K562 (cell line): ENCODE results near the gene FXYD4. TPM values are rescaled to one million over a fixed set of nuclear protein-coding genes. Genes with fewer than 3 reads are reported as not detected.
A peak's percentile ranks its signal among the peaks of the same experiment; 100 is the strongest.

Experiments
- C11orf30 ChIP-seq: fragments of 450-650 bp; IDR thresholded peaks from 2 replicates; pipeline ENCODE4 v1.6.1; 2016; ENCODE audit warnings: low read depth, mild to moderate bottlenecking
- CXXC5 ChIP-seq: fragments of 250-450 bp; sonication (Bioruptor Pico); IDR thresholded peaks from 2 replicates; pipeline ENCODE4 v1.8.0; 2022; ENCODE audit warnings: inconsistent platforms, mild to moderate bottlenecking, moderate library complexity
- FOSL1 ChIP-seq: fragments of 200-800 bp; sonication (Bioruptor generic); conservative IDR thresholded peaks from 2 replicates; pipeline ENCODE4 v1.6.1; 2016; ENCODE audit warnings: missing genetic modification characterization, missing compliant biosample characterization
- POLR2G ChIP-seq: fragments of 200-400 bp; formaldehyde crosslinking; IDR thresholded peaks from 2 replicates; pipeline ENCODE4 v1.6.1; 2017; ENCODE audit warnings: low read depth, mild to moderate bottlenecking, antibody characterized with exemption, low read length, moderate library complexity
- polyA plus RNA-seq, 8 experiments: library from polyadenylated mRNA; depleted of rRNA in 4 of 8; stranded (reverse) in 5 of 8; unstranded in 3 of 8; fragments of >200 nt; fragmentation: Nextera tagmentation in 2 of 8; fragmentation: Illumina TruSeq in 1 of 8; extraction: Ambion mirVana in 2 of 8; extraction: Trizol in 1 of 8; gene quantifications; 2 replicates each; pipeline versions ENCODE4 v1.2.1 to v1.2.3, GENCODE V29; 2011 to 2014; ENCODE audit warnings: inconsistent platforms in 1 of 8, missing spikeins in 1 of 8
- total RNA-seq, 7 experiments: library from RNA; depleted of rRNA in 6 of 7; stranded (reverse); fragments of >200 nt in 6 of 7; fragmentation: Illumina TruSeq in 2 of 7; extraction: Trizol in 2 of 7; gene quantifications; 2 replicates each; pipeline versions ENCODE4 v1.2.1 to v1.2.3, GENCODE V29; 2011 to 2021; ENCODE audit warnings: low replicate concordance in 1 of 7
- TF ChIP-seq, protein P1 (sequence below), 2 experiments: fragments of 200-800 bp in 1 of 2; sonication (Bioruptor generic) in 1 of 2; sonication (generic) in 1 of 2; formaldehyde crosslinking in 1 of 2; IDR thresholded peaks in 1 of 2; conservative IDR thresholded peaks in 1 of 2; 2 replicates each; pipeline versions ENCODE4 v1.5.0 to v1.6.1; 2016 to 2020; ENCODE audit warnings: missing compliant biosample characterization in 1 of 2, missing genetic modification characterization in 1 of 2, missing genetic modification reagents in 1 of 2
- TF ChIP-seq, protein P2 (sequence below): fragments of 250-450 bp; sonication (Bioruptor Pico); IDR thresholded peaks from 2 replicates; pipeline ENCODE4 v1.8.0; 2022; ENCODE audit warnings: inconsistent platforms, mild to moderate bottlenecking, moderate library complexity, borderline replicate concordance
- TF ChIP-seq, protein P3 (sequence below): sonication (generic); formaldehyde crosslinking; IDR thresholded peaks from 2 replicates; pipeline ENCODE4 v1.8.0; 2022; ENCODE audit warnings: missing genetic modification reagents, mild to moderate bottlenecking, moderate library complexity, borderline replicate concordance
- TF ChIP-seq, protein P4 (sequence below): fragments of 450-650 bp; formaldehyde crosslinking; IDR thresholded peaks from 2 replicates; pipeline ENCODE4 v1.4.0; 2022; ENCODE audit warnings: mild to moderate bottlenecking, moderate library complexity

FXYD4 gene
- total and polyA plus RNA-seq, 9 of the 15 experiments (the other 6 are each of a cell fraction or from before 2014, with no cell fraction given), result not detected

DNA sequence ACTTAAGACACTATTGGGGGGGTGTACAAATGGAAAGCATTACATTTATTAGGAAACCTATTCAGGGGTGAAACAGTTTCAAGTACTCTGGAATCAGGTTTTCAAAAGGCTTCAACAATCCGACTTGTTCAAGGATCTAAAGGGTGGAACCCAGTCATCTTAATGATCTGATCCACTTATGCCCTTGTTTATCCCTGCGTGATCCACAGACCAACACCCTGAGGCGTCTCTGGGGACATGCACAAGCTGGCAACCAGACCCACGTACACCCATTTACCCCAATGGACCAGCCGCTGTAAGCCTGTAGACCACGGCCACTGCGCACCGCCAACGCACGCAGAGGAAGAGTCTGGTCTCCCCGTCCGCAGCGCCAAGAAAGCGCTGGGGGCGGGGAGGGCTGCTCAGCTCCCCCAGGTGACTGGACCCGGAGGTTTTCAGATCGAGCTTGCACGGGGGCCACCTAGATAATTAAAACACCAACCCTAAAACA lies 24.2 kb downstream of the FXYD4 start (continued):
- TF ChIP-seq POLR2G (peak; percentile 42), FOSL1 (tag) (no peak), CXXC5 (peak; percentile 28; the same call in 1 of the 2 replicates), C11orf30 (no peak)
- TF ChIP-seq, protein P1, sequence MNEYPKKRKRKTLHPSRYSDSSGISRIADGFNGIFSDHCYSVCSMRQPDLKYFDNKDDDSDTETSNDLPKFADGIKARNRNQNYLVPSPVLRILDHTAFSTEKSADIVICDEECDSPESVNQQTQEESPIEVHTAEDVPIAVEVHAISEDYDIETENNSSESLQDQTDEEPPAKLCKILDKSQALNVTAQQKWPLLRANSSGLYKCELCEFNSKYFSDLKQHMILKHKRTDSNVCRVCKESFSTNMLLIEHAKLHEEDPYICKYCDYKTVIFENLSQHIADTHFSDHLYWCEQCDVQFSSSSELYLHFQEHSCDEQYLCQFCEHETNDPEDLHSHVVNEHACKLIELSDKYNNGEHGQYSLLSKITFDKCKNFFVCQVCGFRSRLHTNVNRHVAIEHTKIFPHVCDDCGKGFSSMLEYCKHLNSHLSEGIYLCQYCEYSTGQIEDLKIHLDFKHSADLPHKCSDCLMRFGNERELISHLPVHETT (CRISPR knock-in tag; conservative IDR thresholded peaks at IDR 0.05 in 1 of 2, IDR thresholded peaks at IDR 0.05 in 1 of 2), result no peak
- TF ChIP-seq, protein P2, sequence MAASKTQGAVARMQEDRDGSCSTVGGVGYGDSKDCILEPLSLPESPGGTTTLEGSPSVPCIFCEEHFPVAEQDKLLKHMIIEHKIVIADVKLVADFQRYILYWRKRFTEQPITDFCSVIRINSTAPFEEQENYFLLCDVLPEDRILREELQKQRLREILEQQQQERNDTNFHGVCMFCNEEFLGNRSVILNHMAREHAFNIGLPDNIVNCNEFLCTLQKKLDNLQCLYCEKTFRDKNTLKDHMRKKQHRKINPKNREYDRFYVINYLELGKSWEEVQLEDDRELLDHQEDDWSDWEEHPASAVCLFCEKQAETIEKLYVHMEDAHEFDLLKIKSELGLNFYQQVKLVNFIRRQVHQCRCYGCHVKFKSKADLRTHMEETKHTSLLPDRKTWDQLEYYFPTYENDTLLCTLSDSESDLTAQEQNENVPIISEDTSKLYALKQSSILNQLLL, result no peak
- TF ChIP-seq, protein P3, sequence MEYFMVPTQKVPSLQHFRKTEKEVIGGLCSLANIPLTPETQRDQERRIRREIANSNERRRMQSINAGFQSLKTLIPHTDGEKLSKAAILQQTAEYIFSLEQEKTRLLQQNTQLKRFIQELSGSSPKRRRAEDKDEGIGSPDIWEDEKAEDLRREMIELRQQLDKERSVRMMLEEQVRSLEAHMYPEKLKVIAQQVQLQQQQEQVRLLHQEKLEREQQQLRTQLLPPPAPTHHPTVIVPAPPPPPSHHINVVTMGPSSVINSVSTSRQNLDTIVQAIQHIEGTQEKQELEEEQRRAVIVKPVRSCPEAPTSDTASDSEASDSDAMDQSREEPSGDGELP (CRISPR knock-in tag), result 0 out of 2 replicates have a peak, but pooled peaks have one; percentile 6
- TF ChIP-seq, protein P4, sequence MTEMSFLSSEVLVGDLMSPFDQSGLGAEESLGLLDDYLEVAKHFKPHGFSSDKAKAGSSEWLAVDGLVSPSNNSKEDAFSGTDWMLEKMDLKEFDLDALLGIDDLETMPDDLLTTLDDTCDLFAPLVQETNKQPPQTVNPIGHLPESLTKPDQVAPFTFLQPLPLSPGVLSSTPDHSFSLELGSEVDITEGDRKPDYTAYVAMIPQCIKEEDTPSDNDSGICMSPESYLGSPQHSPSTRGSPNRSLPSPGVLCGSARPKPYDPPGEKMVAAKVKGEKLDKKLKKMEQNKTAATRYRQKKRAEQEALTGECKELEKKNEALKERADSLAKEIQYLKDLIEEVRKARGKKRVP (CRISPR knock-in tag), result peak; percentile 39; the same call in 1 of the 2 replicates
